GM23338 (cell line): ENCODE measurements around the gene CELA1.

ENCODE experiments used
- CREB1 ChIP-seq: fragments of 250-450 bp; sonication (Bioruptor Pico); IDR thresholded peaks from 2 replicates; pipeline ENCODE4 v1.5.0; 2020; ENCODE audit warnings: low read depth, mild to moderate bottlenecking, moderate library complexity
- EZH2 ChIP-seq: fragments of 200-600 bp; sonication (generic); IDR thresholded peaks from one replicate; pipeline ENCODE4 v1.8.0; 2017; ENCODE audit warnings: antibody characterized with exemption, mild to moderate bottlenecking, low read depth; ENCODE audit not compliant: unreplicated experiment
- EZH2phosphoT487 ChIP-seq: fragments of 200-600 bp; sonication (generic); IDR thresholded peaks from one replicate; pipeline ENCODE4 v1.8.1; 2018; ENCODE audit warnings: antibody characterized with exemption; ENCODE audit not compliant: unreplicated experiment
- NANOG ChIP-seq: IDR thresholded peaks from 2 replicates; pipeline ENCODE4 v1.6.1; 2016; ENCODE audit warnings: antibody characterized with exemption, borderline replicate concordance
- POLR2AphosphoS5 ChIP-seq: IDR thresholded peaks from 2 replicates; pipeline ENCODE4 v1.6.1; 2016; ENCODE audit warnings: antibody characterized with exemption, low read depth
- ZNF114 ChIP-seq: fragments of 250-450 bp; sonication (Bioruptor Pico); IDR thresholded peaks from 2 replicates; pipeline ENCODE4 v1.5.0; 2020; ENCODE audit warnings: mild to moderate bottlenecking, moderate library complexity
- TF ChIP-seq, protein P1 (sequence below), 2 experiments: fragments of 200-600 bp in 1 of 2; sonication (generic) in 1 of 2; conservative IDR thresholded peaks; 2 replicates each; pipeline versions ENCODE4 v1.5.1 to v1.6.1; 2016 to 2017; ENCODE audit warnings: antibody characterized with exemption in 2 of 2, low read depth in 2 of 2, mild to moderate bottlenecking in 2 of 2, moderate library complexity in 1 of 2
- TF ChIP-seq, protein P2 (sequence below): IDR thresholded peaks from one replicate; pipeline ENCODE4 v1.6.1; 2018; ENCODE audit warnings: antibody characterized with exemption; ENCODE audit not compliant: unreplicated experiment

DNA sequence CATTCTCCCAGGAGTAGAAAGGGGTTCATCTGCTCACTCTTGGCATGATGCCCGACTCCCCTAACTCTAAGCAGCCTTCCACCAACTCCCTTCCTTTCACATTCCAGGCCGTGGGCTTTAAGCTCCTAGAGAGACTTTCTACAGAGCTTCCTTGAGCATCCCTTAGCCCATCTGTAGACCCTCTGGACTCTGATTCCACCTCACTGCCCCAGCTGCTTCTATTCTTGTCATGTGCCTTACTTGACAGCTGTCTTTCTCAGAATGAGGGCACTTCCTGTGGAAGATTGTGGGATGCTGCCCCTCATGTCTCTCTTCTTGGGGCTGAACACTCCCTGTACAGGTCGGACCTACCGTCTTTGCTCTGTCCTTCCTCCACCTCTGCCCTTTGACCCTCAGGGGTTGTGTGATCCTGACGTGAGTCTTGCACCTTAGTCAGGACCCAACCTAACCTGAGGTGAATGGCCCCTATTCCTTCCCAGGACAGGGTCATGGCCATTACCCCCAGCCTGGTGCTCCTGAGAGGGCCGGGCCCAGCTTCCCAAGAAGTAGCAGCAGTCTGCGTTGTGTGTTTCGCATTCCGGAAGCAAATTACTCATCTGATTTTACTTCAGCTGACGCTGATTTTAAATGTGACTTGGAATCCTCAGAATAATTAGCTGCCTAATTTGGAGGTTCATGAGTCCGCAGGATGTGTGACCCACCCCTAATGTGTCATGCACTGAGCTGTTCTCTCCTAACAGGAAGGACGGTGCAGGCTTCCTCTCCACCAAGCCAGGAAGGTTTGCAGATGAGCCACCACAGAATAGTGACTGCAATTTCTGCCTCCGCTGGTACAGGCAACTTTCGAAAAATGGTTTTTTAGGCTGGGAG is 47.4 kb upstream of the CELA1 start:
- TF ChIP-seq EZH2 (no peak), POLR2AphosphoS5 (no peak), ZNF114 (CRISPR knock-in tag) (no peak), NANOG (no peak), CREB1 (CRISPR knock-in tag) (no peak), EZH2phosphoT487 (no peak)
- TF ChIP-seq, protein P1, sequence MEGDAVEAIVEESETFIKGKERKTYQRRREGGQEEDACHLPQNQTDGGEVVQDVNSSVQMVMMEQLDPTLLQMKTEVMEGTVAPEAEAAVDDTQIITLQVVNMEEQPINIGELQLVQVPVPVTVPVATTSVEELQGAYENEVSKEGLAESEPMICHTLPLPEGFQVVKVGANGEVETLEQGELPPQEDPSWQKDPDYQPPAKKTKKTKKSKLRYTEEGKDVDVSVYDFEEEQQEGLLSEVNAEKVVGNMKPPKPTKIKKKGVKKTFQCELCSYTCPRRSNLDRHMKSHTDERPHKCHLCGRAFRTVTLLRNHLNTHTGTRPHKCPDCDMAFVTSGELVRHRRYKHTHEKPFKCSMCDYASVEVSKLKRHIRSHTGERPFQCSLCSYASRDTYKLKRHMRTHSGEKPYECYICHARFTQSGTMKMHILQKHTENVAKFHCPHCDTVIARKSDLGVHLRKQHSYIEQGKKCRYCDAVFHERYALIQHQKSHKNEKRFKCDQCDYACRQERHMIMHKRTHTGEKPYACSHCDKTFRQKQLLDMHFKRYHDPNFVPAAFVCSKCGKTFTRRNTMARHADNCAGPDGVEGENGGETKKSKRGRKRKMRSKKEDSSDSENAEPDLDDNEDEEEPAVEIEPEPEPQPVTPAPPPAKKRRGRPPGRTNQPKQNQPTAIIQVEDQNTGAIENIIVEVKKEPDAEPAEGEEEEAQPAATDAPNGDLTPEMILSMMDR (conservative IDR thresholded peaks at IDR 0.05; ENCODE audit: low read depth in 2 of 2), result no peak
- TF ChIP-seq, protein P2, sequence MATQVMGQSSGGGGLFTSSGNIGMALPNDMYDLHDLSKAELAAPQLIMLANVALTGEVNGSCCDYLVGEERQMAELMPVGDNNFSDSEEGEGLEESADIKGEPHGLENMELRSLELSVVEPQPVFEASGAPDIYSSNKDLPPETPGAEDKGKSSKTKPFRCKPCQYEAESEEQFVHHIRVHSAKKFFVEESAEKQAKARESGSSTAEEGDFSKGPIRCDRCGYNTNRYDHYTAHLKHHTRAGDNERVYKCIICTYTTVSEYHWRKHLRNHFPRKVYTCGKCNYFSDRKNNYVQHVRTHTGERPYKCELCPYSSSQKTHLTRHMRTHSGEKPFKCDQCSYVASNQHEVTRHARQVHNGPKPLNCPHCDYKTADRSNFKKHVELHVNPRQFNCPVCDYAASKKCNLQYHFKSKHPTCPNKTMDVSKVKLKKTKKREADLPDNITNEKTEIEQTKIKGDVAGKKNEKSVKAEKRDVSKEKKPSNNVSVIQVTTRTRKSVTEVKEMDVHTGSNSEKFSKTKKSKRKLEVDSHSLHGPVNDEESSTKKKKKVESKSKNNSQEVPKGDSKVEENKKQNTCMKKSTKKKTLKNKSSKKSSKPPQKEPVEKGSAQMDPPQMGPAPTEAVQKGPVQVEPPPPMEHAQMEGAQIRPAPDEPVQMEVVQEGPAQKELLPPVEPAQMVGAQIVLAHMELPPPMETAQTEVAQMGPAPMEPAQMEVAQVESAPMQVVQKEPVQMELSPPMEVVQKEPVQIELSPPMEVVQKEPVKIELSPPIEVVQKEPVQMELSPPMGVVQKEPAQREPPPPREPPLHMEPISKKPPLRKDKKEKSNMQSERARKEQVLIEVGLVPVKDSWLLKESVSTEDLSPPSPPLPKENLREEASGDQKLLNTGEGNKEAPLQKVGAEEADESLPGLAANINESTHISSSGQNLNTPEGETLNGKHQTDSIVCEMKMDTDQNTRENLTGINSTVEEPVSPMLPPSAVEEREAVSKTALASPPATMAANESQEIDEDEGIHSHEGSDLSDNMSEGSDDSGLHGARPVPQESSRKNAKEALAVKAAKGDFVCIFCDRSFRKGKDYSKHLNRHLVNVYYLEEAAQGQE, result no peak
